DMS114 treated with DMSO at 0.1 percent for 48 hours (cell line): ENCODE data around the gene PDIK1L.
A peak's percentile ranks its signal among the peaks of the same experiment; 100 is the strongest.
"Not testable (repeated sequence)": the region's sequence is repeated elsewhere in the genome, so short reads cannot be mapped to it uniquely, and the experiment has no call there.

ENCODE experiments used
- DNase-seq: peaks from one replicate; lab custom pipeline; 2025; ENCODE audit not compliant: unreplicated experiment; lab: John Stamatoyannopoulos, UW

PDIK1L gene

GRCh38 chr1:26089125-26089524 lies 22.5 kb upstream of the PDIK1L start:
- no peak for DNase-seq

DNA sequence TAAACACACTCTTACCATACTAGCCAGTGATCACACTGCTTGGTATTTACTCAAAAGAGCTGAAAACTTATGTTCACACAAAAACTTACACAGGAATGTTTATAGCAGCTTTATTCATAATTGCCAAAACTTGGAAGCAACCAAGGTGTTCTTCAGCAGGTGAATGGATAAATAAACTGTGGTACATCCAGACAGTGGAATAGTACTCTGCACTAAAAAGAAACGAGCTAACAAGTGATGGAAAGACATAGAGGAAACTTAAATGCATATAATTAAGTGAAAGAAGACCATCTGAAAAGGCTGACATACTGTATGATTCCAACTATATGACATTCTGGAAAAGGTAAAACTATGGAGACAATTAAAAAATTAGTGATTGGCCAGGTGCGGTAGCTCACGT lies 20.7 kb upstream of the PDIK1L start:
- DNase-seq = no peak

GRCh38 chr1:26092422-26092821 lies 19.2 kb upstream of the PDIK1L start:
- DNase-seq = no peak

DNA sequence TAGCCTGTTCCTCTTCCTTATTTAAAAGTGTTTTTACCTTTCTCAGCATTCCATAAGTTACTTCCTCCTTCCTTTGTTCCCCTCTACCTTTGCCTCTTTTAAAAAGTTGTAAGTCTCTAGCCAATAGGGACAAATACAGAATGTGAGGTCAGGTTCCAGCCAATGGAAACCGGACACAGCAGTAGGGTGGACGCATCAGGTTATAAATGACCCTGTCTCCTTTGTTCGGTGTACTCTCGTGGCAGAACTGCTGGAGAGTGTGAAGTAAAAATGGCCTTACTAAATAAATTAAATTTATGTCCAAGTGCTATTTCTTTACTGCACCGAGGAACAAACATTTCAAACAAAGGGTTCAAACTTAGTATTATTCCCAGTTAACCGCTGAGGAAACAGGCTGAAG lies 18.1 kb upstream of the PDIK1L start:
- DNase-seq = not testable (repeated sequence)

DNA sequence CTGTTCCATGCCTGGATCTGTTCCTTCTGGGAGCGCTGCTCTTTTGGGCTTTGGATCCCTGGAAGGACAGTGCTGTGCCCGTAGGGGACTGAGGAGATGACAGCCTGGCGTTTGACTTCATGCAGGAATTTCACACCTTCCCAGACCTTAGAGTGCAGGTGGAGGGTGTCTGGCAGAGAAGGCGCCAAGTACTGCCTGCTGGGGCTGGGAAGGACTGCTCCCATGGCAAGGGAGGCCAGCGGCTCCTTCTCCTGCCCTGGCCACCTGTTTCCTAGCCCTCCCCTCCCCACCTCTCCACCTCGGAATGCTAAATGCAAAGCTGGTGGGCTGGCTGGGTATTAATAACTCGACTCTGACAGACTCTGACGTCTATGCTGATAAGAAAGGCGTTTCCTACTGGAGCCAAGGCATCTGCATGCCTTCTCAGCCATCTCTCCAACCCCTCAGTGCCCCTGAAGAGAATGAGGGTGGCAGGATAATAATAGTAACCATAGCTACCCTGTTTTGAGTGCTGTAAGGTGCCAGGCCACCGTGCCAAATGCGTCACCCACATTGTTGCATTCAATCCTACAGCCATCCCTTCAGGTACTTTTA lies 17.5 kb upstream of the PDIK1L start:
- DNase-seq = no peak

- no peak for DNase-seq
These were observed 16.8 kb upstream of the PDIK1L start for GRCh38 chr1:26094677-26095383.

- no peak for DNase-seq
These were observed 15.2 kb upstream of the PDIK1L start for GRCh38 chr1:26096471-26096870.

- DNase-seq = no peak
These were observed 13.9 kb upstream of the PDIK1L start for GRCh38 chr1:26097696-26098095.

DNA sequence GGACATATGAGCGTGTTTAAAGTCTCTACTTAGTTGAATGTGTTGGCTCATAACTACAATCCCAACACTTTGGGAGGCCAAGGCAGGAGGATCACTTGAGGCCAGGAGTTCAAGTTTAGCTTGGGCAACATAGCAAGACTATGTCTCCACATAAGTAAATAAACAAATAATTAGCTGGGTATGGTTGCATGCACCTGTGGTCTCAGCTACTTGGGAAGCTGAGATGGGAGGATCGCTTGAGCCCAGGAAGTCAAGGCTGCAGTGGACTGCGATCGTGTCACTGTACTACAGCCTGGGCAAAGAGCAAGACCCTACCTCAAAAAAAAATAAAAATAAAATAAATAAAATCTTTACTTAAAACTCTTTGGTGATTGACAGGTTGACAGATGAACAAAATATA lies 13.0 kb upstream of the PDIK1L start:
- DNase-seq = no peak

DNA sequence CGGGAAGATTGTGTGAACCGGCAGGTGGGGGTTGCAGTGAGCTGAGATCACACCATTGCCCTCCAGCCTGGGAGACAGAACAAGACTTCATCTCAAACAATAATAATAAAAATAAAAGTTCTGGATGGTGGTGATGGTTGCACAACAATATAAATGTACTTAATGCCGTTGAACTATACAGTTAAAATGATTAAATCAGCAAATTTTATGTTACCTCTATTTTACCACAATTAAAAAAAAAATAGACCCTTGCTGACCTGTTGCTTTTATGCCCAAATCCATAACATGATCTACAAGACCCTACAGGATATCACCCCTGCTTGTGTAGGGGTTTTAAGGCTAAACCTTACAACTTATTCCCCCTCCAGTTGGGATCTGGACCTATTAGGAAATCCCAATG lies 11.8 kb upstream of the PDIK1L start:
- DNase-seq = no peak

DNA sequence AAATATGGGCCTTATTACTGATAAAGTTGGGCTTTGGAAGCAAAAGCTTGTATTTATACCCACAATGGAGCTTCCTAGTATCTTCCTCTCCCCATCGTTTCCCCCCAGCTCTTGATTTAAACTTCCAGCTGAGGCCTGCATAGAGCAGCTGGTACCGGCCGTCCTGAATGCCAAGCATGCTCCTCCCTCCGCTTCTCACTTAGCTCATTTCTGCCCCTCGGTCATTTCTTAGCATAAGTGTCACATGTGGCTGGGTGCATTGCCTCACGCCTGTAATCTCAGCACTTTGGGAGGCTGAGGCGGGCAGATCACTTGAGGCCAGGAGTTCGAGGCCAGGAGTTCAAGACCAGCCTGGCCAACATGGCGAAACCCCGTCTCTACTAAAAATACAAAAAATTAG lies 11.4 kb upstream of the PDIK1L start:
- not testable (repeated sequence) for DNase-seq

- DNase-seq = no peak
These were observed 9.5 kb upstream of the PDIK1L start for GRCh38 chr1:26102119-26102518.

DNA sequence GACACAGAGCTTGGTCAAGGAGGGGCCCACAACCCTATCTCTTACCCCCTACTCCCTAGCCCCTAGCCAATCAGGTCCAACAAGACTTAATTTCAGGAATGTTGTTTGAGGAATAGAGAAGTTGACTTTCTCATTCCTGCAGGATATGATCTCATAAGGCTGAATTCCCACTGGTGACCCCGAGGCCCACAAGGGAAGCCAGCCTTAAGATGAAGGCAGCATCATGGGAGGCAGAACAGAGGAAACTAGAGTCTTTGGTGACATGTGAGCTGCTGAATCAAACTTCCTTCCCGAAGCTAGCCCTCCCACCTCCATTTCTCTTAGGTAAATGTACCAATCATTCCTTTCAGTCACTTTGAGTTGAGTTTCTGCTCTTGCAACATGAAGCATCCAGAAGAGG lies 9.1 kb upstream of the PDIK1L start:
- DNase-seq = no peak

GRCh38 chr1:26105226-26105548 lies 6.4 kb upstream of the PDIK1L start:
- DNase-seq = not testable (repeated sequence)

DNA sequence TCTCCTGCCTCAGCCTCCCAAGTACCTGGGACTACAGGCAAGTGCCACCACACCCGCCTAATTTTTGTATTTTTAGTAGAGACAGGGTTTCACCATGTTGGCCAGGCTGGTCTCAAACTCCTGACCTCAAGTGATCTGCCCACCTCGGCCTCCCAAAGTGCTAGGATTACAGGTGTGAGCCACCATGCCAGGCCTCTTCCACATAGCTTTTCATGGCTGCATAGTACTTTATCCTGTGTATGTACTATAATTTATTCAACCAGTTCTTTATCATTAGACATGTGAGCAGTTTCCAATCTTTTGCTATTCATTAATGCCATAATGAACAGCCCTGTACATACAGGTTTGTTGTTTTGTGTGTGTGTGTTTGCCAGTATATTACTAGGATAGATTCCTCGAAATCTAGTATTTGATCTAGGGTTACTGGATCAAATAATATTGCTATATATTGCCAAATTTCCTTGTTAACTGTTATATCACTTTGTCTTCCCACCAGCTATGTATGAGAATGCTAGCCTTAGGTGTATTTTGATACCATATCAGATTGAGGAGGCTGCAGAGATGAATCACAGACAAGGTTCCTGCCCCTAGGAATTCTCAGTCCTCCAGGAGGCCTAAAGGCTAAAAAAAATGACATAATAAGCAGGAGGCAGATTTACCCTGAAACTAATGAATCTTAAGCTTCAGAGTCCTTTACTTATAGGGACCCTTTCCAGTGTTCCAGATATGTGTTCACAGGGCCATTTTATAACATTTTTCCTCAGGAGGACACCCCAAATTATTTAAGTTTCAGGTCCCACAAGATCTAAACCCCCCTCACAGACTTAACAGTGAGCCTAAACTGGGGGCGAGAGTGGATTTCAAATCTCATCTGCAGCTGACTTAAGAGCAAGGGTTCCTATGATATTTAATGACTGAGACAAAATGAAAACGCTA lies 2.1 kb upstream of the PDIK1L start:
- DNase-seq = no peak

GRCh38 chr1:26110731-26111529 lies 694 bp upstream of the PDIK1L start:
- DNase-seq = peak; percentile 42

DNA sequence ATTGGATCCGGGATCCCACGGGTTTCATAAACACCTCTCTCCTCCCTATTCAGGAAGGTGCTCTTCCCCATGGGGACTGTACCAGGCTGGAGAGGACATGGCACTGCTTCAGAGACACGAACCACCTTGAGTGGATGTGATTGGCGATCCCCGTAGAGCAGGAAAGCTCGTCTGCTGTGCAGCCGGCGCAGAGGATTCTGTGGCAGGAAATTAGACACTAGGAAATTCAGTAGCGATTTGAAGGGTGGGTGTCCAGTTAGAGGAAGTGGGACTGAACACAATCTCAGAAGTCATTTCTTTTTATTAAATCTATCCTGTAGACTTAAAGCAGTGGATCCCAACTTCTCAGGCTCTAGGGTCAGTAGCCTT lies 767 bp downstream of the PDIK1L start:
- no peak for DNase-seq

DNA sequence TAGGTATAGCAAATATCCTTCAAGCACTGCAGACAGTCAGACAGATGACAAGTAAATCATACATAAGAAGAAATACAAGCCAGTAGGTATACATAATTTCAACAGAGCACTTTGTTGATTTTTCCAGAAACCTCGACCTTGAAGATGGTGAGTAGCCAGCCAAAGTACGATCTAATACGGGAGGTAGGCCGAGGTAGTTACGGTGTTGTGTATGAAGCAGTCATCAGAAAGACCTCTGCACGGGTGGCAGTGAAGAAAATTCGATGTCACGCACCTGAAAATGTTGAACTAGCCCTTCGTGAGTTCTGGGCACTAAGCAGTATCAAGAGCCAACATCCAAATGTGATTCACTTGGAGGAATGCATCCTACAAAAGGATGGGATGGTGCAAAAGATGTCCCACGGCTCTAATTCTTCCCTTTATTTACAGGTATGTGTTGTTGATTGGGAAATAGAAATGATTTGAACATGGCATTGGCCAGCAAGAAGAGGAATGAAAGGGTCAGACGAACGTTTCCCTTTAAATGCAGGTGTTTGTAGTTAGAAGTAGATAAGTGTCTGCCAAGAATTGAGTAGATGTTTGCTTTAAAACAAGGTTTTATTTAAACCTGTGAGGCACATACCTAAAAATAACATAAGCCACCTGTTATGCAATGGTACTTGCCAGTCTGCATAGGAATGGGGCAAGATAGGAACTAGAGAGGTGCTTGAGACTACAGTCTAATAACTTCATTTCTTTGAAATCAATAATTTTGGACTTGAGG lies 2.7 kb downstream of the PDIK1L start:
- DNase-seq = no peak

DNA sequence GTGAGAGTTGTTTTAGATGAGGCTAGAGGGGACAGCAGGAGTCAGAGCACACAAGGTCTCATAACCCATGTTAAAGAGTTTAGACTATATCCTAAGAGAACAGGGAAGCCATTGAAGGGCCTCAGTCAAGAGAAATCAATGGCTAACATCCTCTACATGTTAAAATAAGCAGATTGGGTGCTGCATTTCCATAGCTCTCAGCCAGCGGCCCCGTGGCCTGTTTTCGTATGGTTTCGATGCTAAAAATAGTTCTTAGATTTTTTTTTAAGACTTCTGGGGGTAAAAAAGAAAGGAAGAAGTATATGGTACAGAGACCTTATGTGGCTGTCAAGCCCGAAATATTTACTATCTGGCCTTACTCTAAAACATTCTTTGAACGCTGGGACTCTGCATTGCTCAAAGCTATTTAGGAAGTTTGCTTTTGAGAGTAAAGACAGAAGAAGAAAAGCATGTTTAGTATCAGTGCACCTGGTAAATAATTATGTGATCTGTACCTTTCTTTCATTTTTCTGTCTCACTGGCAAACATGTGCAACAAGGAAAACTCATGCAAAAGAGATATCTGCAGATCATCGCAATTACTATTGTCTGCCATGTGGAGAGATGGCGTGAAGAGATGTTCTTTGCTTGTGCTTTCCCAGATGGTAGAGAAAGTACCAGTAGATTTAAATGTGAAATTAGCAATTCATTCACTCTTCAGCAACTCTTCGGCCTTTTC lies 8.4 kb downstream of the PDIK1L start:
- DNase-seq = no peak
